Peyer's patch (tissue), 4 donors: ENCODE data around the gene GTSE1.

Experiments used
- CTCF ChIP-seq, 6 experiments: fragments of 450-650 bp in 4 of 6; fragments of 200-600 bp in 2 of 6; sonication (generic) in 1 of 6; IDR thresholded peaks; one replicate each; pipeline ENCODE4 v1.5.1; 2017 to 2019; ENCODE audit warnings: antibody characterized with exemption in 6 of 6, mild to moderate bottlenecking in 3 of 6, moderate library complexity in 1 of 6
- POLR2A ChIP-seq, 2 donors: fragments of 450-650 bp; IDR thresholded peaks; one replicate each; pipeline ENCODE4 v1.5.1; 2017; ENCODE audit warnings: antibody characterized with exemption in 2 of 2, mild to moderate bottlenecking in 2 of 2, moderate library complexity in 2 of 2

GRCh38 chr22:46347646-46348045 is 51.0 kb downstream of the GTSE1 start:
- TF ChIP-seq POLR2A (IDR thresholded peaks at IDR 0.05) = no peak
- TF ChIP-seq CTCF (IDR thresholded peaks at IDR 0.05) = no peak
